GOT3 (cell line): Measurements from ENCODE around the gene ERC2.

ENCODE experiments used
- DNase-seq: peaks from one replicate; lab custom pipeline; 2025; ENCODE audit warnings: mixed read lengths; lab: John Stamatoyannopoulos, UW

Gene ERC2

GRCh38 chr3:55826731-55827496, 641.4 kb downstream of the ERC2 start:
- no peak for DNase-seq

- no peak for DNase-seq
Observed at GRCh38 chr3:55826097-55826496, 642.2 kb downstream of the ERC2 start.

GRCh38 chr3:55824406-55824805, 643.9 kb downstream of the ERC2 start:
- no peak for DNase-seq

- no peak for DNase-seq
Observed at GRCh38 chr3:55823829-55824228, 644.4 kb downstream of the ERC2 start.

- DNase-seq = no peak
Observed at GRCh38 chr3:55823001-55823400, 645.3 kb downstream of the ERC2 start.

GRCh38 chr3:55819005-55819404, 649.3 kb downstream of the ERC2 start:
- no peak for DNase-seq

GRCh38 chr3:55818485-55818884, 649.8 kb downstream of the ERC2 start:
- no peak for DNase-seq

GRCh38 chr3:55816794-55817576, 651.3 kb downstream of the ERC2 start:
- DNase-seq = no peak

- DNase-seq = no peak
Observed at GRCh38 chr3:55815262-55815661, 653.0 kb downstream of the ERC2 start.

GRCh38 chr3:55813268-55814097, 654.8 kb downstream of the ERC2 start:
- no peak for DNase-seq

- no peak for DNase-seq
Observed at GRCh38 chr3:55812394-55813013, 655.8 kb downstream of the ERC2 start.

- no peak for DNase-seq
Observed at GRCh38 chr3:55807210-55807609, 661.1 kb downstream of the ERC2 start.

GRCh38 chr3:55805169-55805568, 663.1 kb downstream of the ERC2 start:
- DNase-seq = no peak

GRCh38 chr3:55804170-55805095, 663.8 kb downstream of the ERC2 start:
- no peak for DNase-seq

GRCh38 chr3:55802816-55803215, 665.5 kb downstream of the ERC2 start:
- DNase-seq = no peak

- DNase-seq = no peak
Observed at GRCh38 chr3:55801676-55802075, 666.6 kb downstream of the ERC2 start.

- DNase-seq = no peak
Observed at GRCh38 chr3:55801068-55801467, 667.2 kb downstream of the ERC2 start.

- no peak for DNase-seq
Observed at GRCh38 chr3:55797775-55798174, 670.5 kb downstream of the ERC2 start.

- DNase-seq = no peak
Observed at GRCh38 chr3:55797084-55797483, 671.2 kb downstream of the ERC2 start.

- no peak for DNase-seq
Observed at GRCh38 chr3:55796533-55796932, 671.7 kb downstream of the ERC2 start.

GRCh38 chr3:55795746-55796145, 672.5 kb downstream of the ERC2 start:
- no peak for DNase-seq
